ENCODE data around the gene PFN1. TPM values are rescaled to one million over a fixed set of nuclear protein-coding genes. Genes with fewer than 3 reads are reported as not detected.
A peak's percentile ranks its signal among the peaks of the same experiment; 100 is the strongest.

Gene PFN1
- total RNA-seq, 1 experiment from 2014 or later: 1,213 TPM

DNA sequence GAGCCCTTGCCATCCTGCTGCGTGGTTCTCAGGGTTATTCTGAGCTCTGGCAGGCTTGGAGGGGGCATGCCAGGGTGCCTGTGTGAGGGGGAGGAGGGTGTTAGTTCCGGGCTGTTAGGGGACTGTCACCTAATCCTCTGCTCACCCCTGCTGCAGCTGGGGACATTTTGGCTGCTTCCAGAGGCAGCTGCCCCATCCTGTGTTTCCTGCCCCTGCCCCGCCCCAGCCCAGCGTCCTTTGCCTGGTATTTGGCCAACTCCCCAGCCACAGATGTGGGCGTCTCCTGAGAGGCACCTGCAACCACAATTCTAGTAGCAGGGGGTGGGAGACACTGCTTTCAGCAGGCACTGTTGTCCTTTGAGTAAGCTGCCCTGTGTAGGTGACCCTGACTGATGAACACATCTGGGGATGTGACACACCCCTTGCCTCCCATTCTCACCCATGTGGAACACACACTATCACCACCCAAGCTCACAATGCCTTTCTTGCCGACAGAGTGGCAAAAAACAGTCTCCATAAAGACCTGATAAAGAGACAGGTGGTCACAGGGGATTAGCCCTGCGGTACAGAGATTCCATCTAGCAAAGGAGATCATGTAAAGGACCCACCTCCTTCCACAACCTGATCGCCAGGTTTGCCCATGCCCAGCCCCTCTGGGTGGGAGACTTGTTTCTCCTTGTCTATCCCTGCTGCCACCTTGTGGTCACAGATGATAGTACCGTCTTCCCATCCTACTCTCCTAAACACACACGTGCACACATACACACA lies 45.1 kb downstream of the PFN1 start, which contains the start of gene CHRNE (continued):
- TF ChIP-seq, protein P1, sequence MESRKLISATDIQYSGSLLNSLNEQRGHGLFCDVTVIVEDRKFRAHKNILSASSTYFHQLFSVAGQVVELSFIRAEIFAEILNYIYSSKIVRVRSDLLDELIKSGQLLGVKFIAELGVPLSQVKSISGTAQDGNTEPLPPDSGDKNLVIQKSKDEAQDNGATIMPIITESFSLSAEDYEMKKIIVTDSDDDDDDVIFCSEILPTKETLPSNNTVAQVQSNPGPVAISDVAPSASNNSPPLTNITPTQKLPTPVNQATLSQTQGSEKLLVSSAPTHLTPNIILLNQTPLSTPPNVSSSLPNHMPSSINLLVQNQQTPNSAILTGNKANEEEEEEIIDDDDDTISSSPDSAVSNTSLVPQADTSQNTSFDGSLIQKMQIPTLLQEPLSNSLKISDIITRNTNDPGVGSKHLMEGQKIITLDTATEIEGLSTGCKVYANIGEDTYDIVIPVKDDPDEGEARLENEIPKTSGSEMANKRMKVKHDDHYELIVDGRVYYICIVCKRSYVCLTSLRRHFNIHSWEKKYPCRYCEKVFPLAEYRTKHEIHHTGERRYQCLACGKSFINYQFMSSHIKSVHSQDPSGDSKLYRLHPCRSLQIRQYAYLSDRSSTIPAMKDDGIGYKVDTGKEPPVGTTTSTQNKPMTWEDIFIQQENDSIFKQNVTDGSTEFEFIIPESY (IDR thresholded peaks at IDR 0.05; ENCODE audit: extremely low read depth, insufficient replicate concordance, low read length): no peak
- TF ChIP-seq ELF1 (IDR thresholded peaks at IDR 0.05; ENCODE audit: borderline replicate concordance, low read depth): no peak

DNA sequence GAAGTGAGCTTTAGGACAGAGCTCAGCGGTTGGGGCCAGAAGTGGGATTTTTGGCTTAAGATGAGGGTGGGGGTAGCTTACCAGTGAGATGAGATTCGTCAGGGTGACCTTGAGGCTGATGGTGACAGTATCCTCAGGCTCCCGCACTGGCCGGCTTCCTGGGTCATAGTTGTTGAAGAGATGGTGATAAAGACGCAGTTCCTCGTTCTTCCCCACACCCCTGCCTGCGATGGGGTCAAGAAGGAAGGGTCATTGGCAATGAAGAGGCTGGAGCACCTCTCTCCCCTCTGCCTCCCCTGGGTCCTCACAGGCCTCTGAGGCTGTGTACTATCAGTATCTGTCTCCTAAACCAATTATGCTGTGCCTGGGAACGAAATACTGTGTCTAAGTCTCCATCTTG lies 45.8 kb downstream of the PFN1 start:
- ATAC-seq (no peak), DNase-seq (ENCODE audit: low read depth, low spot score) (no peak)
- H3K4me2 ChIP-seq (ENCODE audit: low read length): peak overlapping the region; percentile 45; the same call in 1 of the 2 replicates
- CTCF ChIA-PET: interaction anchor here (0.9 to 2.1 kb wide), 5 partner anchors 38 to 276 kb away, joined by 3 to 7 read pairs (median 3); partner anchors contain the start of genes RNF167, SLC25A11 and SPAG7
- H3K4me1 ChIP-seq (ENCODE audit: control insufficient read depth in 1 of 2, insufficient read depth in 2 of 2, low read length in 2 of 2): peaks cover 10 to 14% of the 10 kb centered on the region in 2 experiments
- no peak for TF ChIP-seq CEBPB (IDR thresholded peaks at IDR 0.05; ENCODE audit: low read depth)
- TF ChIP-seq, protein P1 (IDR thresholded peaks at IDR 0.05; ENCODE audit: extremely low read depth, insufficient replicate concordance, low read length): no peak
- TF ChIP-seq POLR2AphosphoS5 (IDR thresholded peaks at IDR 0.05; ENCODE audit: low read depth, low read length): 0 out of 2 replicates have a peak, but pooled peaks have one; percentile 6
- no peaks in the 10 kb centered on the region for H3K27me3 ChIP-seq (ENCODE audit: insufficient read depth, low read length)
- H3K9ac ChIP-seq (ENCODE audit: low read length): no peak overlapping the region
- H3K79me2 ChIP-seq (ENCODE audit: insufficient read depth, low read length): no peaks in the 10 kb centered on the region
- H3K27ac ChIP-seq (ENCODE audit: low read depth, low read length): no peak overlapping the region; the same call in 1 of the 2 replicates
- no peaks in the 10 kb centered on the region for H4K20me1 ChIP-seq (ENCODE audit: insufficient read depth)
- RAD21 ChIA-PET (ENCODE audit: low non-redundant PET in 1 of 2, low total read pairs in 2 of 2, uncharacterized antibody in 2 of 2, unreplicated experiment in 2 of 2): interaction anchor here in 1 of 2 experiments (0.6 kb wide), 1 partner anchor 8 kb away, joined by 3 read pairs; no protein-coding TSS in a partner anchor
- H3K9me2 ChIP-seq (ENCODE audit: insufficient read depth): no peaks in the 10 kb centered on the region
- H3K36me3 ChIP-seq (ENCODE audit: control insufficient read depth in 1 of 2, insufficient read depth in 2 of 2, low read length in 2 of 2): no peaks in the 10 kb centered on the region; a peak in 1 of 4 replicates
- no peak overlapping the region for H3K4me3 ChIP-seq (replicated peaks in 1 of 2; ENCODE audit: low read depth in 1 of 2, low read length in 2 of 2)
- no TSS peak for BruUV-seq (replicated peaks)
- no peak overlapping the region for H2AFZ ChIP-seq (ENCODE audit: low read depth, low read length, poor library complexity, severe bottlenecking)
- POLR2A ChIA-PET: no interaction called here
- no peaks in the 10 kb centered on the region for H3K9me3 ChIP-seq (ENCODE audit: control insufficient read depth in 1 of 2, insufficient read depth in 1 of 2, low read depth in 1 of 2, low read length in 2 of 2)
- intact Hi-C loops (cut with micrococcal nuclease): no loop called here

All from HCT116 (cell line).